GM10266 (cell line): ENCODE data around the gene FOXP1.

ENCODE experiments used
- DNase-seq: peaks from one replicate; pipeline ENCODE4 v3.0.0; 2012; ENCODE audit errors: extremely low spot score
- TF ChIP-seq, protein P1 (sequence below): IDR thresholded peaks from 2 replicates; pipeline ENCODE4 v1.5.1; 2012; ENCODE audit warnings: mild to moderate bottlenecking, low read depth; ENCODE audit not compliant: control insufficient read depth, insufficient read depth; ENCODE audit errors: missing control alignments

Gene FOXP1

DNA sequence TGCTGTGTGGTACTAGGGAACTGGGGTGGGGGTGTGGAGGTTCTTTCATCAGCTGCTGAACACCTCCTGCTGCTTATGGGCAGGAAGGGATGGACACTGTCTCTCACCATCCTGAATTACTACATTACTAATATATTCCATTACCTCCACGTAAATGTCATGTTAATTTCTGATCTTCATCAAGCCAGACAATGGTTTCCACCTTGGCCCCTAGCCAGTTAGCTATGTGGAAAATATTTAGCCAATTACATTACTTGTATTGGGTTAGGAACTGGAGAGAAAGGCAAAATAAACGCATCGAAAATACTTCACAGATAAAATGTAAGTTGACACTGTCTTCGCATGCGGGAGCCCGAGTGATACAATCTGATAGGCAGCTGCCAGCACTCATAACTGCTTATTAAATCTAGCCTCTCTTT is 95.1 kb downstream of the FOXP1 start:
- no peak for DNase-seq
- TF ChIP-seq, protein P1, sequence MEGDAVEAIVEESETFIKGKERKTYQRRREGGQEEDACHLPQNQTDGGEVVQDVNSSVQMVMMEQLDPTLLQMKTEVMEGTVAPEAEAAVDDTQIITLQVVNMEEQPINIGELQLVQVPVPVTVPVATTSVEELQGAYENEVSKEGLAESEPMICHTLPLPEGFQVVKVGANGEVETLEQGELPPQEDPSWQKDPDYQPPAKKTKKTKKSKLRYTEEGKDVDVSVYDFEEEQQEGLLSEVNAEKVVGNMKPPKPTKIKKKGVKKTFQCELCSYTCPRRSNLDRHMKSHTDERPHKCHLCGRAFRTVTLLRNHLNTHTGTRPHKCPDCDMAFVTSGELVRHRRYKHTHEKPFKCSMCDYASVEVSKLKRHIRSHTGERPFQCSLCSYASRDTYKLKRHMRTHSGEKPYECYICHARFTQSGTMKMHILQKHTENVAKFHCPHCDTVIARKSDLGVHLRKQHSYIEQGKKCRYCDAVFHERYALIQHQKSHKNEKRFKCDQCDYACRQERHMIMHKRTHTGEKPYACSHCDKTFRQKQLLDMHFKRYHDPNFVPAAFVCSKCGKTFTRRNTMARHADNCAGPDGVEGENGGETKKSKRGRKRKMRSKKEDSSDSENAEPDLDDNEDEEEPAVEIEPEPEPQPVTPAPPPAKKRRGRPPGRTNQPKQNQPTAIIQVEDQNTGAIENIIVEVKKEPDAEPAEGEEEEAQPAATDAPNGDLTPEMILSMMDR = no peak

DNA sequence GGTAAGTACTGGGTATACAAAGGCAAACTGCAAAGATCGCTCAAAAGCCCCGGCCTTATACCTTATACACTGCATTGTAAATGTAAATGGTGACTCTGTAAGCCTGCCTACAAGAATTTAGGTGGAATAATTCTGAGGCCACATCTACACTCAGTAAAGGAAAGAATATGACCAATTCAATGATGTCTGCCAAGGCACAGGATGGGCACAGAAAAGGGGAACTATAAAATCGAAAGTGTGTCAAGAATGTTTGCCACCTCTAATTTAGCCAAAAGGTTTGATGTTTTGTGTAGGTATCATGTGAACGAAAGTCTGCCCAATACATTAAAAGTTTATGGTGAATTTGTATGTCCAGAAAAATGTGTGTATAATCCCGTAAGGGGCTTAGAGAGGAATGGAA is 96.1 kb downstream of the FOXP1 start:
- no peak for DNase-seq
- TF ChIP-seq, protein P1 = no peak

DNA sequence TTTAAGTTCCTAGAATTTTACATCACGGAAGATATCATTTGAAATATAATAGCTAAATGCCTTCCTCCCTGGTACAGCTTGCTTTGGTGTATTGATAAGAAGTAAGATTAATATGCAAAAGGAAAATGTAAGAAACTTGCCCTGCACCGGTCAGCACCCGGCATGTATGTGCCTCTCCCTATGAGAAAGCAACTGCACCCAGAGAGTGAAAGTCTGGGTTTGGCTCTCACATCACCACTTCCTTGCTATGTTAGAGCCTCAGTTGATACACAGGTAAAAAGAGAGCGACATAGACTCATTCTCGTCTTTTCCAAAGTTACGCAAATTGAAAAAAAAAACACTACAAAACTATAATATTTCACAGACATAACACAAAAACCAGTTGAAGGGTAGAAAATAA is 96.7 kb downstream of the FOXP1 start:
- TF ChIP-seq, protein P1 = no peak
- DNase-seq = no peak

DNA sequence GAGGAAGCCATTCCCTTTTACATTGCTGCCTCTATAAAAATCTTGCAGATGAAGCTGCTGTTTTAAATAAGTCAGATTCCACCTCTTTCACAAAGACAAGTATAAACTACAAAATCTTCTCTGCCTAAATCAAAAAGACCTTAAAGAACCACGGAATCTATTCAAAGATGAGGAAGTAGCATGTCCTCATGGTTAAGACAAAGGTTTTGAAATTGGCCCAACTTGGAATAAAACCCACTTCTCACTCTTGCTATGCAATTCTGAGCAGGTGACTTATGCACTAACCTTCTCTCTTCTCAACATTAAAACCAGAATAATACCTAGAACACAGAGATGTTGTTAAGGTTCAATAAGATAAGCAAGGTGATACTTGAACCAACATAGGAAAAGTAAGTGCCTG is 97.6 kb downstream of the FOXP1 start:
- DNase-seq = no peak
- TF ChIP-seq, protein P1 = no peak

DNA sequence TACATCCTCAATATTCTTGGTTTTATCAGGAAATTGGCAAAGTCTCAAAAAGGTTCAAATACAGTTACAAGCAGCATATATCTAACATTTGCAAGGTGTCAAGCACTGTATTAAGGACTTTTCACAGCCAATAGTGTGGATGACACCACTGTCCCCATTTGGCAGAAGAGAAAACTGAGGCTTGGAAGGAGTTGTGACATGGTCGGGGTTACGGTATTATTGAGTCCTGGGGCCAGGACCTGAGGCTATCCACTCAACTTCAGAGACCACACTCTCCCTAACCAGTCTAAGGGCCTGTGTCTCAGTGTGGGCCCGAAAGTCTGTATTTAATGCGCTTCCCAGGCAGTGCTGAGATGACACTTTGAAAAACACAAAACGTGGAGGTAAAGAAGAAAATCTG is 99.1 kb downstream of the FOXP1 start:
- TF ChIP-seq, protein P1 = no peak
- no peak for DNase-seq

DNA sequence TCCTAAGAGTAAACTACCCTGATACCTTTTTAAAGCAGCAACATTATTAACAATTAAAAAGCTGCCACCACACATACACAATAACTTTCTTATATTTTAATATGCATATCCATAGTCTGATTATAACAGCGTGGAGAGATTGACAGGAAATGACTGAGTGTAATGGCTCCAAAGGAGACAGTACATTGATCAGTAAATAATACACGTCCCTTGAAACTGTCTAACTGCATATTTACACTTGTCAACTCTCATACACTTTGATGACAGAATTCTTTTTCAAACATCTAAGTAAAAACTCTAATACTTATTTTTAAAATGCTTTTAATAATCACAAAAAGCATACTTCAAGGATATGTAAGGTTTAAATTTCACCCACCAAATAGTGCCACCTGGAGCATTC is 99.5 kb downstream of the FOXP1 start:
- DNase-seq = no peak
- TF ChIP-seq, protein P1 = no peak

DNA sequence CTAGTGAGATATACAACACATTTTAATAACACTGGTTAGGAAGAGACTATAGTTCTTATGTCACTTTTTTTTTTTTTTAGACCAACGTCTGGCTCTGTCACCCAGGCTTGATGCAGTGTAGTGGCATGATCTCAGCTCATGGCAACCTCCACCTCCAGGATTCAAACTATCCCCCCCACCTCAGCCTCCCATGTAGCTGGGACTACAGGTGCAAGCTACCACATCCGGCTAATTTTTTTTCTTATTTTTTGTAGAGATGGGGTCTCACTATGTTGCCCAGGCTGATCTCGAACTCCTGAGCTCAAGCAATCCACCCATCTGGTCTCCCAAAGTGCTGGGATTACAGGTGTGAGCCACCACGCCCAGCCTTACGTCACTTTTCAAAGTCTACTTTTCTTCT is 100.8 kb downstream of the FOXP1 start:
- TF ChIP-seq, protein P1 = no peak
- no peak for DNase-seq

DNA sequence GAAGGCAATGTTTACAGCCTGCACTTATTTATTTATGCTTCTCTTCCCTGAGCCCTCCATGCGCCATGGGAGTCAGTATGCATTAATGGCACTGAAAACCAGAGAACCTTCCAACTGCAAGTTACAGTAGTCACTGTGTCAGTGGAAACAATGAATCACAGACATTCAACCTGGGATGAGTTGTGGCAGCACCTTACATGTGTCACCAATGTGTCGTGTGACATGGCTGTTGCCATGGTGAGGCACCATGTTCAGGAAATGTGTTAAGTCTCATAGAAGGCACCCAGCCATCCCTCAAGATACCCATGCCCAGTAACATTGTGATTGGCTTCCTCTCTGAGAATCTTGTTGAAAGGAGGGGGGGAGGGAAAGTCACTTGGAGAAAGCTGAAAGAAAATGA is 105.0 kb downstream of the FOXP1 start:
- TF ChIP-seq, protein P1 = no peak
- DNase-seq = no peak
